ENCODE results near the gene IMPDH1. TPM values are rescaled to one million over a fixed set of nuclear protein-coding genes. Genes with fewer than 3 reads are reported as not detected.

The IMPDH1 gene
- total and polyA plus RNA-seq, 9 of the 15 experiments (the other 6 are each of a cell fraction or from before 2014, with no cell fraction given), result 0.80 to 118 (median 64.3) TPM

DNA sequence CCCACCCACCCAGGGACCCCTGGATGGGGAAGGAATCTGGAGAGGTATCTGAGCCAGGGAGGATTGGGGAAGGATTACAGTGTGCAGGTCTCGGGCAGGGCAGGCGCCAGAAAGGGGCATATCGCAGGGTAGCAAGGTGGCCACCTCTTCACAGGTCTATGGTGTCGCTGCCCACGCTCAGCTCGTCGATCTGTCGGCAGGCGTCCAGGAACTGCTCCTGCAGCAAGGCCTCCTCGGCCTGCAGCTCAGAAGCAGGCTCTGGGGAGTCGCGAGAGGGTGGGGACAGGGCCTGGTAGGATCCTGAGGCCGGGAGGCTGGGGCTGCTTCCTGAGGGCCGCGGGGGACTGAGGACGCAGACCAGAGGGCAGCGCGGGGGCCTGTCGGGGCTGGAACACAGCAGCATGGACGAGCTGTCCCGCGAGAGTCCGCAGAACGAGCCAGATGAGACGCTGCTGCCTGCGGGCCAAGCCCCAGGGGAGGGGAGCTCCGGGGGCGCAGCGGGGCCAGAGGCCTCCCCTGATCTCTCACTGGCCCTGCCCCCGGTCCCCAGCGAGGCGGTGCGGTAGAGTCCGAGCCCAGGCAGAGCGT is 59.0 kb downstream of the IMPDH1 start:
- no peaks in the 10 kb centered on the region for H3K36me3 ChIP-seq (ENCODE audit: control insufficient read depth, insufficient read depth, low read length)
- H3K4me3 ChIP-seq, result no peak overlapping the region
- BruUV-seq (replicated peaks), result no TSS peak
- intact Hi-C loops (cut with micrococcal nuclease) (no loop called here), in situ Hi-C loops (cut with MboI) (no loop called here)
- no peak overlapping the region for H3K27ac ChIP-seq (ENCODE audit: extremely low read depth, low read depth, low read length)
- H4K20me1 ChIP-seq (replicated peaks; ENCODE audit: control insufficient read depth, insufficient read depth, low read length), result no peaks in the 10 kb centered on the region
- CTCF ChIA-PET (ENCODE audit: low intra/inter-chr PET ratio), result interaction anchor here (1.1 kb wide), 1 partner anchor 37 kb away, joined by 3 read pairs; no protein-coding TSS in a partner anchor
- POLR2A ChIA-PET, result interaction anchor here (1.9 kb wide), 1 partner anchor 30 kb away, joined by 5 read pairs; no protein-coding TSS in a partner anchor
- H3K9me3 ChIP-seq (replicated peaks; ENCODE audit: control insufficient read depth, insufficient read depth, low read depth, low read length), result no peaks in the 10 kb centered on the region
- H3K9ac ChIP-seq (ENCODE audit: insufficient read depth in 1 of 2, low read depth in 2 of 2, low read length in 2 of 2), result peak overlapping the region in 1 of 2 experiments; percentile 0; a peak in 1 of 4 replicates
- H2AFZ ChIP-seq (ENCODE audit: low read depth, low read length), result no peak overlapping the region
- peaks cover 2 to 30% of the 10 kb centered on the region in 2 experiments; a peak in 3 of 5 replicates for H3K27me3 ChIP-seq (ENCODE audit: control insufficient read depth in 2 of 2, insufficient read depth in 2 of 2, low read length in 2 of 2)
- H3K4me2 ChIP-seq (ENCODE audit: insufficient read depth, low read length), result no peak overlapping the region
- peaks cover 12 to 20% of the 10 kb centered on the region in 2 experiments for H3K4me1 ChIP-seq (replicated peaks in 1 of 2; ENCODE audit: control insufficient read depth in 2 of 2, insufficient read depth in 2 of 2, low read length in 2 of 2)
- no peaks in the 10 kb centered on the region for H3K79me2 ChIP-seq (ENCODE audit: control insufficient read depth, insufficient read depth, low read length)
- ATAC-seq, result no peak
- WGBS (ENCODE audit: insufficient coverage, low coverage, missing lambda C conversion rate), result 23% methylated on average over 27 of the region's 35 CpGs
- DNase-seq (ENCODE audit: extremely low read depth in 1 of 4, low spot score in 3 of 4), result no peak
- no peak for FAIRE-seq
- peaks cover 3% of the 10 kb centered on the region for H3K9me1 ChIP-seq (ENCODE audit: control insufficient read depth, insufficient read depth, low read length)
- TF ChIP-seq CCNT2 (IDR thresholded peaks at IDR 0.05; ENCODE audit: borderline replicate concordance, extremely low read depth, insufficient read length, low read depth, low read length), result no peak
- TF ChIP-seq GATAD2A (IDR thresholded peaks at IDR 0.05), result no peak
- TF ChIP-seq BHLHE40 (IDR thresholded peaks at IDR 0.05; ENCODE audit: low read length), result no peak
- no peak for TF ChIP-seq PRMT5 (CRISPR knock-in tag; IDR thresholded peaks at IDR 0.05)
- TF ChIP-seq, protein P1, sequence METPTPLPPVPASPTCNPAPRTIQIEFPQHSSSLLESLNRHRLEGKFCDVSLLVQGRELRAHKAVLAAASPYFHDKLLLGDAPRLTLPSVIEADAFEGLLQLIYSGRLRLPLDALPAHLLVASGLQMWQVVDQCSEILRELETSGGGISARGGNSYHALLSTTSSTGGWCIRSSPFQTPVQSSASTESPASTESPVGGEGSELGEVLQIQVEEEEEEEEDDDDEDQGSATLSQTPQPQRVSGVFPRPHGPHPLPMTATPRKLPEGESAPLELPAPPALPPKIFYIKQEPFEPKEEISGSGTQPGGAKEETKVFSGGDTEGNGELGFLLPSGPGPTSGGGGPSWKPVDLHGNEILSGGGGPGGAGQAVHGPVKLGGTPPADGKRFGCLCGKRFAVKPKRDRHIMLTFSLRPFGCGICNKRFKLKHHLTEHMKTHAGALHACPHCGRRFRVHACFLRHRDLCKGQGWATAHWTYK (CRISPR knock-in tag; IDR thresholded peaks at IDR 0.05), result no peak
